Ovary (tissue), 3 donors: ENCODE data around the gene ZBTB43.

Source experiments
- CTCF ChIP-seq, 3 donors: fragments of 450-650 bp in 2 of 3; fragments of 200-600 bp in 1 of 3; IDR thresholded peaks; one replicate each; pipeline versions ENCODE4 v1.5.1 to v1.8.0; 2016 to 2022; ENCODE audit warnings: antibody characterized with exemption in 3 of 3, mild to moderate bottlenecking in 1 of 3
- POLR2A ChIP-seq: fragments of 450-650 bp; IDR thresholded peaks from one replicate; pipeline ENCODE4 v1.6.1; 2017; ENCODE audit warnings: antibody characterized with exemption, mild to moderate bottlenecking, moderate library complexity
- donor health status: DM: no; HTN: no; CAD: no.

GRCh38 chr9:126794441-126794840 is 10.4 kb upstream of the ZBTB43 start:
- TF ChIP-seq POLR2A (no peak), CTCF (IDR thresholded peaks at IDR 0.05) (no peak)
